Natural killer cell (primary cell): ENCODE results near the gene SLX1A. TPM values are rescaled to one million over a fixed set of nuclear protein-coding genes. Genes with fewer than 3 reads are reported as not detected.
"Not testable (repeated sequence)": the region's sequence is repeated elsewhere in the genome, so short reads cannot be mapped to it uniquely, and the experiment has no call there.

Experiments used
- ATAC-seq, 3 donors: fragments of 150-1000 bp in 2 of 3; fragments of 200-7000 bp in 1 of 3; cut with Tn5 transposase; 1 replicate in 1 of 3; 2 replicates in 2 of 3; pipeline ENCODE4 v1.10.0; 2021; ENCODE audit warnings: mild to moderate bottlenecking in 2 of 3, moderate library complexity in 2 of 3
- DNase-seq, 2 donors: peaks; one replicate each; pipeline versions ENCODE4 v3.0.0 to v3.0.0-alpha.2; 2013 to 2021; ENCODE audit warnings: mixed read lengths in 1 of 2
- H3K27ac ChIP-seq: one replicate; pipeline ENCODE4 v1.5.1; 2013; ENCODE audit warnings: mild to moderate bottlenecking, low read length
- H3K27me3 ChIP-seq: one replicate; pipeline ENCODE4 v1.6.1; 2013; ENCODE audit warnings: low read length; ENCODE audit not compliant: control insufficient read depth, insufficient read depth
- H3K36me3 ChIP-seq: one replicate; pipeline ENCODE4 v1.6.1; 2013; ENCODE audit warnings: low read length; ENCODE audit not compliant: control insufficient read depth, insufficient read depth
- H3K4me1 ChIP-seq: one replicate; pipeline ENCODE4 v1.6.1; 2013; ENCODE audit warnings: low read length; ENCODE audit not compliant: control insufficient read depth, insufficient read depth
- H3K4me3 ChIP-seq: one replicate; pipeline ENCODE4 v1.5.1; 2013; ENCODE audit warnings: low read length
- H3K9me3 ChIP-seq: one replicate; pipeline ENCODE4 v1.6.1; 2013; ENCODE audit warnings: low read length; ENCODE audit not compliant: control insufficient read depth, insufficient read depth
- H3K27ac Mint-ChIP-seq, 2 donors: one replicate each; pipeline ENCODE4 v1.8.0; 2022; ENCODE audit warnings: mild to moderate bottlenecking in 2 of 2, mixed read lengths in 2 of 2, moderate library complexity in 1 of 2
- H3K27me3 Mint-ChIP-seq, 2 donors: one replicate each; pipeline ENCODE4 v1.8.0; 2022; ENCODE audit warnings: low read depth in 2 of 2, mixed read lengths in 2 of 2
- H3K36me3 Mint-ChIP-seq: one replicate; pipeline ENCODE4 v1.8.0; 2022; ENCODE audit warnings: mixed read lengths
- H3K4me1 Mint-ChIP-seq, 2 donors: one replicate each; pipeline ENCODE4 v1.8.0; 2022; ENCODE audit warnings: mixed read lengths in 2 of 2
- H3K4me3 Mint-ChIP-seq: one replicate; pipeline ENCODE4 v1.8.0; 2022; ENCODE audit warnings: mild to moderate bottlenecking, moderate library complexity, mixed read lengths
- H3K9me3 Mint-ChIP-seq, 2 donors: one replicate each; pipeline ENCODE4 v1.8.0; 2022; ENCODE audit warnings: mixed read lengths in 2 of 2
- WGBS: methylation state at CpG from one replicate; pipeline ENCODE4 v1.1.7; 2013; ENCODE audit warnings: missing lambda C conversion rate; ENCODE audit not compliant: insufficient coverage; 5-methylcytosine and 5-hydroxymethylcytosine counted together
- intact Hi-C: fragments of 100-400 bp; cut with micrococcal nuclease; formaldehyde crosslinking; loops from one replicate; pipeline ENCODE4 v1.14.2; 2022
- total RNA-seq, 4 donors: library from RNA; stranded (reverse); fragments of 120-200 nt in 1 of 4; gene quantifications; one replicate each; pipeline versions ENCODE4 v1.2.3 to v1.2.4, GENCODE V29; 2013 to 2022
- TF ChIP-seq, protein P1 (sequence below): fragments of 200-600 bp; IDR thresholded peaks from one replicate; pipeline ENCODE4 v1.8.0; 2022; ENCODE audit warnings: antibody characterized with exemption

The SLX1A gene
- total RNA-seq, 3 donors from 2014 or later (not counting 1 experiment from before 2014, with no cell fraction given): 78.1 to 132 (median 109) TPM

DNA sequence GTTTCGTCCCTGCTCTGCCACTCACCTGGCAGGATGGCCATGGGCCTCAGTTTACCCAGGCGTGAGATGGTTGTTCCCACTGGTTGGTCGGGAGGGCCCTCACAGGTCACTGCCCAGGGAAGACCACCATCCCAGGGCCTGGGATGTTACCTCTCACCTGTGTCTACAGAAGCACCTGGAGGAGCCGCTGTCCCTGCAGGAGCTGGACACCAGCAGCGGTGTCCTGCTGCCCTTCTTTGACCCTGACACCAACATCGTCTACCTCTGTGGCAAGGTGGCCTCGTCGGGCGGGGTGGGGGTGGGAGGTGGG is 6.2 kb upstream of the SLX1A start:
- intact Hi-C loops: no loop called here
- WGBS: 68% methylated on average over 5 of the region's 9 CpGs
- no peak for DNase-seq
- Histone ChIP-seq H3K4me3 (no peak overlapping the region), H3K27me3 (no peaks in the 10 kb centered on the region), H3K36me3 (peaks cover 37% of the 10 kb centered on the region), H3K27ac (peak overlapping the region; percentile 82), H3K9me3 (no peaks in the 10 kb centered on the region), H3K4me1 (peaks cover 40% of the 10 kb centered on the region)
- peak overlapping the region; percentile 81 for H3K4me3 Mint-ChIP-seq
- peak overlapping the region; percentile 89 to 97 for H3K27ac Mint-ChIP-seq
- no peaks in the 10 kb centered on the region for H3K27me3 Mint-ChIP-seq
- H3K36me3 Mint-ChIP-seq: no peaks in the 10 kb centered on the region
- no peak for ATAC-seq
- no peaks in the 10 kb centered on the region for H3K9me3 Mint-ChIP-seq
- TF ChIP-seq, protein P1, sequence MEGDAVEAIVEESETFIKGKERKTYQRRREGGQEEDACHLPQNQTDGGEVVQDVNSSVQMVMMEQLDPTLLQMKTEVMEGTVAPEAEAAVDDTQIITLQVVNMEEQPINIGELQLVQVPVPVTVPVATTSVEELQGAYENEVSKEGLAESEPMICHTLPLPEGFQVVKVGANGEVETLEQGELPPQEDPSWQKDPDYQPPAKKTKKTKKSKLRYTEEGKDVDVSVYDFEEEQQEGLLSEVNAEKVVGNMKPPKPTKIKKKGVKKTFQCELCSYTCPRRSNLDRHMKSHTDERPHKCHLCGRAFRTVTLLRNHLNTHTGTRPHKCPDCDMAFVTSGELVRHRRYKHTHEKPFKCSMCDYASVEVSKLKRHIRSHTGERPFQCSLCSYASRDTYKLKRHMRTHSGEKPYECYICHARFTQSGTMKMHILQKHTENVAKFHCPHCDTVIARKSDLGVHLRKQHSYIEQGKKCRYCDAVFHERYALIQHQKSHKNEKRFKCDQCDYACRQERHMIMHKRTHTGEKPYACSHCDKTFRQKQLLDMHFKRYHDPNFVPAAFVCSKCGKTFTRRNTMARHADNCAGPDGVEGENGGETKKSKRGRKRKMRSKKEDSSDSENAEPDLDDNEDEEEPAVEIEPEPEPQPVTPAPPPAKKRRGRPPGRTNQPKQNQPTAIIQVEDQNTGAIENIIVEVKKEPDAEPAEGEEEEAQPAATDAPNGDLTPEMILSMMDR: no peak
- H3K4me1 Mint-ChIP-seq: peaks cover 22 to 37% of the 10 kb centered on the region in 2 donors

DNA sequence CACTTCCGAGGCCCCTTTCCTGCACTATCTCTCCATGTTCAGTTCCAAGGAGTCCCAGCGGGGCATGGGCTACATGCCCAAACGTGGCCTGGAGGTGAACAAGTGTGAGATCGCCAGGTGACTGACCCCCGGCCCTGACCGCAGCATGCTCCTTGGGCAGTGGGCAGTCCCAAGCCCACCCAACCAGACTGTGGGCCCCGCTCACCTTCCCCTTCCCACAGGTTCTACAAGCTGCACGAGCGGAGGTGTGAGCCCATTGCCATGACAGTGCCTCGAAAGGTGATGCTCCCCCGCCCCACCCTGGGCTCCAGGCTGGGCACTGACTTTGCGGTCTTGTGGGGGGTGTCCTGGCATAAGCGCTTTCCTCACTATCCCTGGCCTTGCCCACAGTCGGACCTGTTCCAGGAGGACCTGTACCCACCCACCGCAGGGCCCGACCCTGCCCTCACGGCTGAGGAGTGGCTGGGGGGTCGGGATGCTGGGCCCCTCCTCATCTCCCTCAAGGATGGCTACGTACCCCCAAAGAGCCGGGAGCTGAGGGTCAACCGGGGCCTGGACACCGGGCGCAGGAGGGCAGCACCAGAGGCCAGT is 5.6 kb upstream of the SLX1A start:
- H3K9me3 Mint-ChIP-seq: no peaks in the 10 kb centered on the region
- Histone ChIP-seq H3K9me3 (no peaks in the 10 kb centered on the region), H3K27me3 (no peaks in the 10 kb centered on the region), H3K4me3 (no peak overlapping the region), H3K4me1 (peaks cover 36% of the 10 kb centered on the region), H3K27ac (peak overlapping the region; percentile 82), H3K36me3 (peaks cover 37% of the 10 kb centered on the region)
- TF ChIP-seq, protein P1: no peak
- no peak overlapping the region for H3K4me3 Mint-ChIP-seq
- intact Hi-C loops: no loop called here
- H3K4me1 Mint-ChIP-seq: peaks cover 19 to 34% of the 10 kb centered on the region in 2 donors
- peak overlapping the region in 1 of 2 donors; percentile 89 for H3K27ac Mint-ChIP-seq
- no peak for ATAC-seq
- peak in 1 of 2 donors; percentile 22 for DNase-seq
- no peaks in the 10 kb centered on the region for H3K36me3 Mint-ChIP-seq
- no peaks in the 10 kb centered on the region for H3K27me3 Mint-ChIP-seq
- 91% methylated on average over 19 of the region's 23 CpGs for WGBS

DNA sequence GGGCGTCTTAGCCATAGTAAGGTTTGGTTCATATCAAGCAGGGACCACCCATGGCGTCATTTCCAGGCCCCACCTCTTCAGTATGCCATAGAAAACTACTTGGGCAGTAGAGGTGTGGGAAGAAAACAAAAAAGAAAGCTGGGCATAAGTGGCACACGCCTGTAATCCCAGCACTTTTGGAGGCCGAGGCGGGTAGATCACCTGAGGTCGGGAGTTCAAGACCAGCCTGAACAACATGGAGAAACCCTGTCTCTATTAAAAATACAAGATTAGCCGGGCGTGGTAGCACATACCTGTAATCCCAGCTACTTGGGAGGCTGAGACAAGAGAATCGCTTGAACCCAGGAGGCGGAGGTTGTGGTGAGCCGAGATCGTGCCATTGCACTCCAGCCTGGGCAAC is 2.5 kb upstream of the SLX1A start:
- H3K4me3 Mint-ChIP-seq, intact Hi-C loops, H3K27me3 Mint-ChIP-seq, H3K9me3 Mint-ChIP-seq, H3K9me3 ChIP-seq, H3K4me3 ChIP-seq, DNase-seq, H3K27ac Mint-ChIP-seq, H3K27ac ChIP-seq, H3K36me3 Mint-ChIP-seq, ATAC-seq, H3K27me3 ChIP-seq: not testable (repeated sequence)
- Histone ChIP-seq H3K36me3 (peaks cover 22% of the 10 kb centered on the region), H3K4me1 (peaks cover 22% of the 10 kb centered on the region)
- WGBS: 91% methylated on average over 3 of the region's 12 CpGs
- H3K4me1 Mint-ChIP-seq: peaks cover 9 to 13% of the 10 kb centered on the region in 2 donors

DNA sequence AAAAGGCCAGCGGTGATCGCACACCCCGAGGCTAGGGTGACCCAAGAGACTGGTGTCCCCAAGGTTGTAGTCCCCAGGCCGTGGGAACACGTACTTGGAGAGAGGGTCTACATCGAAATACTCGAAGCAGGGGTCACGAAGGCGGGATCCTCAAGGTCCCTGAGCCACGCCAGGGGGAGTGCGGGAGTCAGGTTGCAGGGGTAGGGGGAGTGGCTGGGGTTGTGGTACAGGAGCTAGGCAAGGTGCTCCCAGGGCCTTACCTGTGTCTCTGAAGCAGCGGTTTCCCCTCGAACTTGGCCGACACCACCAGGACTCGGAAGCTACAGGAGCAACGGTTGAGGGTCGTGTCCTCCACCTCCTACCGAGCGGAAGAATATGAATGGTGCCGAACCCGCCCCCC is 577 bp upstream of the SLX1A start:
- H3K27ac Mint-ChIP-seq, H3K27ac ChIP-seq, H3K27me3 ChIP-seq, H3K4me1 Mint-ChIP-seq, DNase-seq, H3K4me3 Mint-ChIP-seq, H3K4me3 ChIP-seq, H3K9me3 ChIP-seq, H3K4me1 ChIP-seq, H3K36me3 ChIP-seq, H3K9me3 Mint-ChIP-seq, H3K36me3 Mint-ChIP-seq, intact Hi-C loops, H3K27me3 Mint-ChIP-seq: not testable (repeated sequence)
- peak in 2 of 3 donors; percentile 0 to 1 for ATAC-seq
- WGBS: no CpG with 5 or more reads among the region's 21 CpGs

DNA sequence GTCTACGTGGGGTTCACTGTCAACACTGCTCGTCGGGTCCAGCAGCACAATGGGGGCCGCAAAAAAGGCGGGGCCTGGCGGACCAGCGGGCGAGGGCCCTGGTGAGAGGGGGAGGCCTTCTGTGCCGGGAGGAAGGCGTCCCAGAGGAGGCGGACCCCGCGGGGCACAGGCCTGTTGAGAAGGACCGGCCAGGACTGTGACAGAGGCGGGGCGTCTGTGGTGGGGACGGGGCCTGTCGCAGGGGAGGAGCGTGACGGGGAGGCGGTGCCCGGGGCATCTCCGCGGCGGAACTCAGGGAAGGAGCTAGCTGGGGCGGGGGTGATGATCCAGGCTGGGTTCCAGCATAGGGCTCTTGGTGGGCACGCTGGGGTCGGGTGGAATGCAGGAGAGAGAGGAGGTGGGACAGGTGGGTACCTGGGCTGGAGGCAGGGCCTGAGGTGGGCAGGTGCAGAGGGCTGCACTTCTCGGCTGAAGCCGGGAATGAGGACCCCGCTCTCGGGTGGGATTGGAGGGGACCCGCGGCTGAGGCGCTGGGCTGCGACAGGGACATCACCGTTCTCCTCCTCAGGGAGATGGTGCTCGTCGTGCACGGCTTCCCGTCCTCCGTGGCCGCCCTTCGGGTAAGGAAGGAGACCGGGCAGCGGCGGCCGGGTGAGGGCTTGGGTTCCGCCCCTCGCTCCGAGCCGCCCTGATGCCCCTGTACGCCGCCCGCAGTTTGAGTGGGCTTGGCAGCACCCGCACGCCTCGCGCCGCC is 674 bp downstream of the SLX1A start:
- DNase-seq: not testable (repeated sequence)

DNA sequence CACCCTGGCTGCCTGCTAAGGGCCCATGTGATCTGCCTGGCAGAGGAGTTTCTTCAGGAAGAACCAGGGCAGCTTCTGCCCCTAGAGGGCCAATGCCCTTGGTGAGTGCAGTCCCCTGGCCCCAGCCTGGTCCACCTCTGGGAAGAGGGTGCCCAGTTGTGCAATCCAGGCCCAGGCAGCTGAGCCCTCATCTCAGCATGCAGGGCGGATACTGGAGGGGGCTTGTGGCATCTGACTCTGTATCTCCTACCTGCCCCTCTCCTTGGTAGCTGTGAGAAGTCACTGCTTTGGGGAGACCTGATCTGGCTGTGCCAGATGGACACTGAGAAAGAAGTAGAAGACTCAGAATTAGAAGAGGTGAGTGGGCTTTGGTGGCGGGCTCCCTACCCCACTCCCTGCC is 3.3 kb downstream of the SLX1A start:
- H3K9me3 Mint-ChIP-seq, H3K9me3 ChIP-seq, ATAC-seq, H3K36me3 Mint-ChIP-seq, H3K27me3 Mint-ChIP-seq, H3K4me1 Mint-ChIP-seq, H3K27me3 ChIP-seq, H3K4me3 Mint-ChIP-seq, DNase-seq, intact Hi-C loops, H3K4me1 ChIP-seq, H3K27ac ChIP-seq, H3K27ac Mint-ChIP-seq, H3K4me3 ChIP-seq, H3K36me3 ChIP-seq: not testable (repeated sequence)
- 50% methylated on average over 1 of the region's 2 CpGs for WGBS

More for the DNA sequence above, 674 bp downstream of the SLX1A start:
- intact Hi-C loops, H3K4me1 Mint-ChIP-seq, H3K27ac ChIP-seq, H3K27me3 Mint-ChIP-seq, H3K9me3 ChIP-seq, H3K9me3 Mint-ChIP-seq, H3K4me1 ChIP-seq, H3K27me3 ChIP-seq, H3K27ac Mint-ChIP-seq, H3K4me3 Mint-ChIP-seq, H3K36me3 Mint-ChIP-seq, H3K36me3 ChIP-seq: not testable (repeated sequence)
- peak; percentile 76 to 90 (median 77) for ATAC-seq
- WGBS: 0% methylated on average over 10 of the region's 60 CpGs
- H3K4me3 ChIP-seq: peak overlapping the region; percentile 33
